GM23338 (cell line): ENCODE results near the gene KLHL36.

ENCODE experiments used
- CREB1 ChIP-seq: fragments of 250-450 bp; sonication (Bioruptor Pico); IDR thresholded peaks from 2 replicates; pipeline ENCODE4 v1.5.0; 2020; ENCODE audit warnings: low read depth, mild to moderate bottlenecking, moderate library complexity
- CTCF ChIP-seq, 2 experiments: fragments of 200-600 bp in 1 of 2; sonication (generic) in 1 of 2; conservative IDR thresholded peaks; 2 replicates each; pipeline versions ENCODE4 v1.5.1 to v1.6.1; 2016 to 2017; ENCODE audit warnings: antibody characterized with exemption in 2 of 2, low read depth in 2 of 2, mild to moderate bottlenecking in 2 of 2, moderate library complexity in 1 of 2
- ETS1 ChIP-seq: IDR thresholded peaks from 2 replicates; pipeline ENCODE4 v1.6.1; 2016; ENCODE audit warnings: antibody characterized with exemption
- EZH2phosphoT487 ChIP-seq: fragments of 200-600 bp; sonication (generic); IDR thresholded peaks from one replicate; pipeline ENCODE4 v1.8.1; 2018; ENCODE audit warnings: antibody characterized with exemption; ENCODE audit not compliant: unreplicated experiment

GRCh38 chr16:84662471-84662870 is 14.2 kb downstream of the KLHL36 start:
- TF ChIP-seq CTCF (conservative IDR thresholded peaks at IDR 0.05; ENCODE audit: low read depth in 2 of 2) (no peak), EZH2phosphoT487 (no peak), ETS1 (no peak), CREB1 (CRISPR knock-in tag) (no peak)
